ENCODE measurements around the gene SH3TC1.

SH3TC1 gene

GRCh38 chr4:8274765-8275547 lies 75.9 kb downstream of the SH3TC1 start:
- no peak for DNase-seq (ENCODE audit: low read depth, low spot score)

- no peak for DNase-seq (ENCODE audit: low read depth, low spot score)
Observed at GRCh38 chr4:8275548-8275910, 76.4 kb downstream of the SH3TC1 start.

- no peak for DNase-seq (ENCODE audit: low read depth, low spot score)
Observed at GRCh38 chr4:8276358-8277240, 77.5 kb downstream of the SH3TC1 start.

- no peak for DNase-seq (ENCODE audit: low read depth, low spot score)
Observed at GRCh38 chr4:8277356-8278008, 78.4 kb downstream of the SH3TC1 start.

- no peak for DNase-seq (ENCODE audit: low read depth, low spot score)
Observed at GRCh38 chr4:8278009-8278395, 78.9 kb downstream of the SH3TC1 start.

- no peak for DNase-seq (ENCODE audit: low read depth, low spot score)
Observed at GRCh38 chr4:8278421-8279287, 79.6 kb downstream of the SH3TC1 start.

- no peak for DNase-seq (ENCODE audit: low read depth, low spot score)
Observed at GRCh38 chr4:8279321-8280157, 80.4 kb downstream of the SH3TC1 start.

GRCh38 chr4:8280158-8280875 lies 81.2 kb downstream of the SH3TC1 start:
- no peak for DNase-seq (ENCODE audit: low read depth, low spot score)

GRCh38 chr4:8280876-8281440 lies 81.9 kb downstream of the SH3TC1 start:
- DNase-seq (ENCODE audit: low read depth, low spot score) = no peak

GRCh38 chr4:8281519-8282133 lies 82.5 kb downstream of the SH3TC1 start:
- DNase-seq (ENCODE audit: low read depth, low spot score) = no peak

GRCh38 chr4:8282134-8282641 lies 83.1 kb downstream of the SH3TC1 start:
- DNase-seq (ENCODE audit: low read depth, low spot score) = no peak

GRCh38 chr4:8282742-8283141 lies 83.7 kb downstream of the SH3TC1 start:
- no peak for DNase-seq (ENCODE audit: low read depth, low spot score)

GRCh38 chr4:8283161-8283560 lies 84.1 kb downstream of the SH3TC1 start:
- DNase-seq (ENCODE audit: low read depth, low spot score) = no peak

GRCh38 chr4:8283631-8284121 lies 84.6 kb downstream of the SH3TC1 start:
- no peak for DNase-seq (ENCODE audit: low read depth, low spot score)

GRCh38 chr4:8284391-8284790 lies 85.3 kb downstream of the SH3TC1 start:
- DNase-seq (ENCODE audit: low read depth, low spot score) = no peak

- DNase-seq (ENCODE audit: low read depth, low spot score) = no peak
Observed at GRCh38 chr4:8285143-8285975, 86.3 kb downstream of the SH3TC1 start.

- DNase-seq (ENCODE audit: low read depth, low spot score) = no peak
Observed at GRCh38 chr4:8285976-8286718, 87.1 kb downstream of the SH3TC1 start.
